GM18502 (cell line): ENCODE measurements around the gene ST8SIA4.

Experiments
- ATAC-seq: cut with Tn5 transposase; IDR thresholded peaks from one replicate; pipeline ENCODE4 v1.9.1; 2021; ENCODE audit warnings: mild to moderate bottlenecking; ENCODE audit not compliant: unreplicated experiment, poor library complexity

The ST8SIA4 gene

DNA sequence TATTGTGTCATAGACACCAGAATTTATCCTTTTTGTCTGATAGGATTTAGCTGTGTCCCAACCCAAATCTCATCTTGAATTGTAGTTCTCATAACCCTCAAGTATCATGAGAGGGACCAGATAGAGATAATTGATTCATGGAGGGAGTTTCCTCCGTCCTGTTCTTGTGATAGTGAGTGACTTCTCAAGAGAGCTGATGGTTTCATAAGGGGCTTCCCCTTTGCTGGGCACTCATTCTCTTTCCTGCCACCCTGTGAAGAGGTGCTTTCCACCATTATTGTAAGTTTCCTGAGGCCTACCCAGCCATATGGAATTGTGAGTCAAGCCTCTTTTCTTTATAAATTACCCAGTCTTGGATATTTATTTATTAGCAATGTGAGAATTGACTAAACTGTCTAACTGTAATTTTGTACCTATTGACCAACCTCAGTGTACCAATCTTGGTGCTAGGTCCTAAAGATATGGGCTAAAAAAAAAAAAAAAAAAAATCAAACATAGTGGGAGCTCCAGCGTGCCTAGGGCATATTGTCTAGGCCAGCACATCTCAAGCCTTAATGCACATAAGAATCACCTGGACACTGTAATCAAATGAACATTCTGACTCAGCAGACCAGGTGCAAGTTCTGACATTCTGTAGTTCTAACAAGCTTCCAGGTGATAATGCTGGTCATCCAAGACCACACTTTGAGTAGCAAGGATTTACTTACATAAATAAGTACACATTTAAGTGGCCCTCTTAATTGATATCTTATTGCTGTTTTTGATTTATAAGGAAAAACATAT, 30.5 kb downstream of the ST8SIA4 start:
- ATAC-seq, result peak; percentile 62

GRCh38 chr5:100867039-100867562, 36.0 kb downstream of the ST8SIA4 start:
- ATAC-seq, result no peak

DNA sequence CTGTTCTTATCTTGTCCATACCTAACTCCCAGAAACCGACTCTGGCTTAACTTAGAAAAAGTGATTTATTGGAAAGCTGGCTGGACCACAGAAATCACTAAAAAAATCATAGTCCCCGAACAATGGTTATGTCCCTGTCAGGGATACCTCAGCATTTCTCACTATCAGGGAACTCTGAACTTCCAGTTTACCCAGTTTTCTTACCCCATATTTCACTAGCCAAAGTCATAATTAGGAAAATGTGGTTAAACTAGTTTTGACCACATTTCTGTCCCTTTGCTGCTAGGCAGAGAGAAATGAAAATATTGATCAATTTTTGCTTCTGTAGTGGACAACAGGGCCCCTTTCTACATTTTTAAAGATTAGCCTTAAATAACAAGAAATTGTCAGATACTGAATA, 38.2 kb downstream of the ST8SIA4 start:
- ATAC-seq, result no peak

- no peak for ATAC-seq
Measured at GRCh38 chr5:100863739-100864138, 39.3 kb downstream of the ST8SIA4 start.

DNA sequence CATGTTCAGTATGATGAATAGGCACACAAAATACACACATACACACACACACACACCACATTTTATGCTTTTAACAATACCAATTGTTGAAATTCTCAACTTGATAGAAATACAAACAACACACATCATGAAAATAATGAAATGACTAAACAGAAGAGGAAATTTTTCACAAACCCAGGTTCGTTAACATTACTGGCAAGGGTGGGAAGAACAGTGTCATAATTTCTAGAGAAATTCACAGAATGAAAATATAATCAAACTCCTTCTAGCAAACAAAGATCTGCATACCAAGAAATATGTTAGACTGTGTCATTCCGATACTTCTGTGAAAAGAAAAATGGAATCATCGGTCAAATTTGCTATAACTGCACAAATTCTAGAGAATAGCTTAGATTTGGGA, 41.9 kb downstream of the ST8SIA4 start:
- ATAC-seq, result peak; percentile 37

DNA sequence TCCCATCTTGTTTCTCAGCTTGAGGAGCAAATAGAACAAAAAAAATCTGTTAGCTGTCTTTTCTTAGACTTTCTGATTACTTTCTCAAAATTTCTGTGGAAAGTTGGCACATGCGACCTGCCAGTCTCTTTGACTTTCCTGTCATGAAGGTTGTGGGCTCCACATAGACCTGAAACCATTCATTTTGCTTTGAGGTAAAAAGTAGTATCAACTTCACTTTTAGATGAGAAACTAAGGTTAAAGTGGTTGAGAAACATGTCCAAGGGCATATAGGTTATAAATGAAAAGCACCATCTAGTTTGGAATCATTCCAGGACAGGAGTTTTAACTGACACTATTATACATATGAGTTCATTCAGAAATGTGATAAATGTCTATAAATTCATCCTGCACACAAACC, 42.7 kb downstream of the ST8SIA4 start:
- ATAC-seq, result peak; percentile 69

- no peak for ATAC-seq
Measured at GRCh38 chr5:100858987-100859545, 44.0 kb downstream of the ST8SIA4 start.

DNA sequence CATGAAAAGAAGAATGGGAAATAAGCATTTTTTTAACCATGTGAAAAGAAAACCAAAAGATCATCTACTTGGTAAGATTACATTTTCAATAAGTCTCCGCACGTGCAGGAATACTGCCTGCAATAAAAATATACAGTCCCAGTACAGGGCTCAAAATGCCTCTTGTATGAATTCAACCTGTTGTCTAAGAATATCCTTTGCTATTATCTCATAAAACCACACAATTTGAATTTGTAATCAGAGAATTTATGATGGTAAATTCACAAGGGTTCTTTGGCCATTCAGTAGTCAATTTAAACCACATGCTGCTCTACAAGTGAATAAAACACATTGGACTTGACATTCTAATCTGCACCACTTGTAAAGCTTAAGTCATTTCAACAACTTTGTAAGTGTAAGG, 46.6 kb downstream of the ST8SIA4 start:
- ATAC-seq, result no peak

DNA sequence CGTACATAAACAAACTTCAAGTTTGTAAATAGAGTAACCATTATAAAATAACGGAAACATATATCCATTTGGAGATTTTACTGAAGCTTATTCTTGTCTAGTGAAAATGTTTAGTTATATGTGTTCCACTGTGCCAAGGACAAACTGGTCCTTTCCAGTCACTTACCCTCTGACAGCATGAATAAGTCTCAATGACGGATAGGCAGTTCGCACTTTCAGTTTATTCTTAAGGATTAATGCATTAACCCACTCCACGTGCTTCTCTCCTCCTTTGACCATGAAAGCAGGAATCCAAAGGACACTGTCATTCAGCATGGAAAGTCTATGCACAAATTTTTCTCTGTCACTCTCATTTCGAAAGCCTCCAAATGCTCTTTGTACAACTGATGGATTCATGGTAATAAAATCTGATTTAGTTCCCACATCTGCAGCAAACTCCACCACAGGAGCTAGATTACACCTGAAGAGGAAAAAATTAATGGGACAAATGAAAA, 47.1 kb downstream of the ST8SIA4 start:
- ATAC-seq, result no peak

GRCh38 chr5:100855295-100855694, 47.8 kb downstream of the ST8SIA4 start:
- ATAC-seq, result peak; percentile 15

DNA sequence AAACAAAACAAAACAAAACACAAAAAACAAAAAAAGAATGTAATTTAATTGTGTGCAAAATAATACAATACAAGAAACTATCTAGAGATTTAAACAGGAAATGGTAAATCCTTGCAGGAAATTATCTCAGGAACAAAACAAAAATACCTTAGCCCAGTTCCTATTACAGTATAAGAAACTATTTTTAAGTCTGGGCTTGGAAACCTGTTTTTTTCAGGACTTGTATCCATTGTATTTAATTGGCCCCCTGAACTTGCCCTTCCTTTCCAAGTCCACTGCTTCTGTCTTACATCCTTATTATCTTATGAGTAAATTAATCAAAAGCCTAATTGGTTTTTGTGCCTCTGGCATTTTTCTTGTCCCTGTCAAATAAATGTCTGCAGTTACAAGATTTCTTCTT, 48.5 kb downstream of the ST8SIA4 start:
- ATAC-seq, result no peak

DNA sequence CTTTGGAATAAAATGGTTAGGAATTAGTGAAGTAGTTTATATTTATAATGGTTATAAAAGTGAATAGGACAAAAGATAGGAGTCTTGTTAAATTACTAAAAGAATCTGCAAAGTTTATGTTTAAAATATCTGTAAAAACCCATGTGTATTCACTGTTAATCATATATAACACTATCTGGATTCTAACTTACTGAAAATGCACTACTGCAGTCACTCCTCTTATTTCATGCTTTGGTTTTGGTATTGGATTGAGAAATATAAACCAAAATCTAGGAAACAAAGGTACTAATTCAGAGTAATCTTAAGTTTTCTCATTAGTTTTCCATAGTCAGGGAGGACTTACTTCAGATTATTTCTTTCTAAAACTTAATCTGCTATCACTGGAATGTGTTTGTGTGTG, 49.5 kb downstream of the ST8SIA4 start:
- no peak for ATAC-seq

- peak; percentile 94 for ATAC-seq
Measured at GRCh38 chr5:100852988-100853449, 50.1 kb downstream of the ST8SIA4 start.

DNA sequence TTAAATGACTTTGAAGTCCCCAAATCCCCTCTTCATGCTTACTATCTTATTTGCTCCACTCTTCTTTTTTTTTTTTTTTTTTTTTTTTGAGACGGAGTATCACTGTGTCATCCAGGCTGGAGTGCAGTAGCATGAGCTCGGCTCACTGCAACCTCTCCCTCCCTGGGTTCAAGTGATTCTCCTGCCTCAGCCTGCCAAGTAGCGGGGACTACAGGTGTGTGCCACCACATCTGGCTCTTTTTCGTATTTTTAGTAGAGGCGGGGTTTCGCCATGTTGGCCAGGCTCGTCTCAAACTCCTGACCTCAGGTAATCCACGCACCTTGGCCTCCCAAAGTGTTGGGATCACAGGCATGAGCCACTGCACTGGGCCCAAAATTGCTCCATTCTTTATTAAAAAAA, 51.0 kb downstream of the ST8SIA4 start:
- ATAC-seq, result no peak

- no peak for ATAC-seq
Measured at GRCh38 chr5:100846772-100847171, 56.3 kb downstream of the ST8SIA4 start.

DNA sequence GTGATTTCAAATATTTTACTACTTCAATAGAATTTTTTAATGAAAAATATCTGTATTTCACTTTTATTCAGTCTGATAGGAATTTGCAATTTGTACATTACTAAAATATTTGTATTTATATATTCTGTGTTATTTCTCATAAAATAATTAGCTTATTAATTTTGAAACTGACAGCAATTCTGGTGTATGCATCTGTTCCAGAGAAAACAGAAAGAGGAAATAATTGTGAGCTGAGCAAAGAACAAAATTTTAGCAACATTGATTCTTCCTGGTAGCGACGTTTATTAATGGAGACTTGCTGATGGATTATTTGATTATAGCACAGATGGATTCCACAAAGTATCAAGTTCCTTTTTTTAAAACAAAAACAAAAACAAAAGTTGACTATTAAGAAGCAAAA, 61.0 kb downstream of the ST8SIA4 start:
- no peak for ATAC-seq

DNA sequence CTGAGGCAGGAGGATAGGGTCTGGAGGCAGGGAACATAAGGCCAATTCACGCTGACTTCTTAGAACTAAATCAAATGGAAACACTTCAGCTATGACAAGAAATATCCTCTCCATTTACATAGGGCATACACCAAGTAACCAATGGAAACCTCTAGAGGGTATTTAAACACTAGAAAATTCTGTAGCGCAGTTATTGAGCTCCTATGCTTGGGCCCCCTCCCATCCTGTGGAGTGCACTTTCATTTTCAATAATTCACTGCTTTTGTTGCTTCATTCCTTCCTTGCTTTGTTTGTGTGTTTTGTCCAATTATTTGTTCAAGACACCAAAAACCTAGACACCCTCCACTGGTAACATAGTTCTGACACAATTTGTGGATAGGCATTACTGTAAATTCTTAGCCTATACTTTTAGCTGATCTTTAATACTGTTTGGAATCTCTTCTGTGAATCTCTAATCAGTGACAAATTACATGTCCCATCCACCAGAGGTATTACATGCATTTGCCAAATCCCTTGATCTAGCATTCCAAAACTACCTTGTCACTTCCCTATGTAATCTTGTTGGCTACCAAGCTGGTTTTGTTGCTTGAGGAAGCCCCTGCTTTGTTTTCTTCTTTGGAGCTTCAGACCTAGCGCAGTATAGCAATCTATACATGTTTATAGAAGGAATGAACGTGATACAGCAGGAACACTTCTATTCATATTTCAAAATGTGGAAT, 61.6 kb downstream of the ST8SIA4 start:
- peak; percentile 49 for ATAC-seq

DNA sequence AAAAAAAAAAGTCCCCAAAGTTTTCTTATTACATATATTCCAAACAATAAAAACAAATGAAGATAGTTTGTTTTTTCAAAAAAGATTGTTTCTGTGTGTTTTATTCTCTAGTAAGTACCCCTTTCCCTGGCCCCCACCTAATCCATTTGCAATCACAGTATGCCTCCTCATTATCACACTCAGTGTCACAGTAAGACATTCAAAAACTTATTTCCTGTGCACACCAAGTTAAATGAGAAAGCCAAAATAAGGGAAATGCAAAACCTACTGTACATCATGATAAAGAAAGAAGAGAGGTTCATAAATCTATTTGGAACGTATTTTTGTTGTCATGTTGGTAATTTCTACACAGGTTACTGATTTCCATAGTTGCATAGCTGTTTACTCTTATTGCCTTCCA, 62.3 kb downstream of the ST8SIA4 start:
- peak; percentile 39 for ATAC-seq

- peak; percentile 80 for ATAC-seq
Measured at GRCh38 chr5:100840370-100840769, 62.7 kb downstream of the ST8SIA4 start.

- no peak for ATAC-seq
Measured at GRCh38 chr5:100838048-100838473, 65.0 kb downstream of the ST8SIA4 start.

- ATAC-seq, result no peak
Measured at GRCh38 chr5:100834519-100834918, 68.6 kb downstream of the ST8SIA4 start.
